Transverse colon (tissue), 4 donors: ENCODE measurements around the gene OR2A12. TPM values are rescaled to one million over a fixed set of nuclear protein-coding genes. Genes with fewer than 3 reads are reported as not detected.

Experiments
- DNase-seq: peaks from one replicate; pipeline ENCODE4 v3.0.0-alpha.2; 2019
- H3K27ac ChIP-seq, 4 donors: fragments of 200-600 bp; sonication (generic); 2 replicates each; pipeline ENCODE4 v1.5.1; 2016 to 2018; ENCODE audit warnings: inconsistent platforms in 4 of 4
- H3K27me3 ChIP-seq: fragments of 200-600 bp; sonication (generic); 2 replicates; pipeline ENCODE4 v1.5.1; 2017; ENCODE audit warnings: inconsistent platforms
- H3K36me3 ChIP-seq, 4 donors: fragments of 200-600 bp; sonication (generic); 2 replicates each; pipeline ENCODE4 v1.5.1; 2017 to 2019; ENCODE audit warnings: inconsistent platforms in 4 of 4
- H3K4me1 ChIP-seq, 4 donors: fragments of 200-600 bp; sonication (generic); 2 replicates each; pipeline ENCODE4 v1.5.1; 2017 to 2020; ENCODE audit warnings: inconsistent platforms in 4 of 4
- H3K4me3 ChIP-seq, 4 donors: fragments of 200-600 bp; sonication (generic); 1 replicate in 1 of 4; 2 replicates in 3 of 4; pipeline versions ENCODE4 v1.5.1 to v1.6.1; 2017 to 2019; ENCODE audit warnings: inconsistent platforms in 4 of 4
- H3K9me3 ChIP-seq, 2 donors: fragments of 200-600 bp; sonication (generic); 2 replicates each; pipeline ENCODE4 v1.5.1; 2017 to 2019; ENCODE audit warnings: inconsistent platforms in 2 of 2
- EP300 ChIP-seq: sonication (generic); formaldehyde crosslinking; IDR thresholded peaks from one replicate; pipeline ENCODE4 v1.6.1; 2017; ENCODE audit warnings: antibody characterized with exemption, low read depth
- POLR2A ChIP-seq: fragments of 450-650 bp; IDR thresholded peaks from one replicate; pipeline ENCODE4 v1.6.1; 2016; ENCODE audit warnings: antibody characterized with exemption, mild to moderate bottlenecking, moderate library complexity
- POLR2AphosphoS5 ChIP-seq, 3 donors: sonication (generic); formaldehyde crosslinking; IDR thresholded peaks; one replicate each; pipeline ENCODE4 v1.6.1; 2016; ENCODE audit warnings: antibody characterized with exemption in 3 of 3
- WGBS, 2 donors: methylation state at CpG; one replicate each; pipeline ENCODE4 v1.1.5; 2018; ENCODE audit warnings: low coverage in 1 of 2; 5-methylcytosine and 5-hydroxymethylcytosine counted together
- in situ Hi-C, 4 donors: fragments of 200-750 bp; cut with MboI; loops; one replicate each; pipeline versions ENCODE4 v1.15.0 to v1.15.1; 2017; ENCODE audit warnings: low sequenced_read_pairs in 3 of 4, low pct_ligation_motif_present in 1 of 4, low pct_unique_long_range_greater_than_20kb in 1 of 4
- intact Hi-C: fragments of 100-400 bp; cut with DNase I; formaldehyde crosslinking; loops from one replicate; pipeline ENCODE4 v1.15.1; 2023; ENCODE audit warnings: low total_unique reads
- small RNA-seq, 4 donors: library from RNA; depleted of rRNA; stranded (forward); fragments of <200 nt; gene quantifications; one replicate each; pipeline ENCODE3, GENCODE V24; 2016
- total RNA-seq, 4 donors: library from RNA; depleted of rRNA; stranded (reverse); fragments of >200 nt; gene quantifications; one replicate each; pipeline ENCODE4 v1.1.0, GENCODE V29; 2016
- TF ChIP-seq, protein P1 (sequence below), 5 experiments: fragments of 200-600 bp in 3 of 5; fragments of 450-650 bp in 2 of 5; sonication (generic) in 3 of 5; IDR thresholded peaks; 1 replicate in 2 of 5; 2 replicates in 3 of 5; pipeline ENCODE4 v1.5.1; 2016 to 2017; ENCODE audit warnings: antibody characterized with exemption in 5 of 5, inconsistent platforms in 3 of 5, mild to moderate bottlenecking in 2 of 5, moderate library complexity in 1 of 5

Gene OR2A12
- total RNA-seq, 4 donors from 2014 or later = not detected

DNA sequence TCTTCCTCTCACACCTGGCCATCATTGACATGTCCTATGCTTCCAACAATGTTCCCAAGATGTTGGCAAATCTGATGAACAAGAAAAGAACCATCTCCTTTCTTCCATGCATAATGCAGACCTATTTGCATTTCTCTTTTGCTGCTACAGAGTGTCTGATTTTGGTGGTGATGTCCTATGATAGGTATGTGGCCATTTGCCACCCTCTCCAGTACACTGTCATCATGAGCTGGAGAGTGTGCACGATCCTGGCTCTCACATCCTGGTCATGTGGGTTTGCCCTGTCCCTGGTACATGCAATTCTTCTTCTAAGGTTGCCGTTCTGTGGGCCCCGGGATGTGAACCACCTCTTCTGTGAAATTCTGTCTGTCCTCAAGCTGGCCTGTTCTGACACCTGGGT lies 56.1 kb downstream of the OR2A12 start:
- TF ChIP-seq POLR2A (no peak), POLR2AphosphoS5 (IDR thresholded peaks at IDR 0.05) (no peak), EP300 (no peak)
- TF ChIP-seq, protein P1, sequence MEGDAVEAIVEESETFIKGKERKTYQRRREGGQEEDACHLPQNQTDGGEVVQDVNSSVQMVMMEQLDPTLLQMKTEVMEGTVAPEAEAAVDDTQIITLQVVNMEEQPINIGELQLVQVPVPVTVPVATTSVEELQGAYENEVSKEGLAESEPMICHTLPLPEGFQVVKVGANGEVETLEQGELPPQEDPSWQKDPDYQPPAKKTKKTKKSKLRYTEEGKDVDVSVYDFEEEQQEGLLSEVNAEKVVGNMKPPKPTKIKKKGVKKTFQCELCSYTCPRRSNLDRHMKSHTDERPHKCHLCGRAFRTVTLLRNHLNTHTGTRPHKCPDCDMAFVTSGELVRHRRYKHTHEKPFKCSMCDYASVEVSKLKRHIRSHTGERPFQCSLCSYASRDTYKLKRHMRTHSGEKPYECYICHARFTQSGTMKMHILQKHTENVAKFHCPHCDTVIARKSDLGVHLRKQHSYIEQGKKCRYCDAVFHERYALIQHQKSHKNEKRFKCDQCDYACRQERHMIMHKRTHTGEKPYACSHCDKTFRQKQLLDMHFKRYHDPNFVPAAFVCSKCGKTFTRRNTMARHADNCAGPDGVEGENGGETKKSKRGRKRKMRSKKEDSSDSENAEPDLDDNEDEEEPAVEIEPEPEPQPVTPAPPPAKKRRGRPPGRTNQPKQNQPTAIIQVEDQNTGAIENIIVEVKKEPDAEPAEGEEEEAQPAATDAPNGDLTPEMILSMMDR (IDR thresholded peaks at IDR 0.05) = no peak
- 85% methylated on average over 3 of the region's 3 CpGs; no CpG with 5 or more reads in 1 of the 2 donors for WGBS, 2 donors
- Histone ChIP-seq H3K27me3 (no peaks in the 10 kb centered on the region), H3K4me1 (no peaks in the 10 kb centered on the region), H3K27ac (no peak overlapping the region), H3K4me3 (no peak overlapping the region), H3K36me3 (no peaks in the 10 kb centered on the region), H3K9me3 (peaks cover 0 to 3% of the 10 kb centered on the region in 2 donors)
- intact Hi-C loops (no loop called here), in situ Hi-C loops (no loop called here)
- no peak for DNase-seq

DNA sequence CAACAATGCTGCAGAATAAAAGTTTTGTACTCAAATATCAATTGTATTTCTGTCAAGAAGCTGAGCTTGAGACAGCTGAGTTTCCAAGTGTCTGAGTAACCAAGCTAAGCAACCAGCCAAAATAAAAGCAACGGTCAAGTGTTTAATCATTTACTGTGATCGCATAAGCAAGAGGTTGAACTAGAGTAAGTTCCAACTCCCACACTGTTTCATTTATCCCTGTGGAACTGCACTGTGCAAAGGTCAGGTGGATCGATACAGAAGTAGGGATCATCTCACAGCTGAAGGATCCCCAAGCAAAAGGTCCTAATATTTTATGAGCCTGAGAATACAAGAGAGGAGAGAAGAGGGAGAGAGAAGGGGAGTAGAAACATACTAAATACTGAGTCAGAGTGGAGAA lies 58.3 kb downstream of the OR2A12 start:
- H3K27ac ChIP-seq = no peak overlapping the region
- DNase-seq = no peak
- no peak overlapping the region for H3K4me3 ChIP-seq
- H3K4me1 ChIP-seq = no peaks in the 10 kb centered on the region
- no peak for TF ChIP-seq POLR2AphosphoS5 (IDR thresholded peaks at IDR 0.05)
- TF ChIP-seq, protein P1 (IDR thresholded peaks at IDR 0.05) = no peak
- no peak for TF ChIP-seq POLR2A
- no peak for TF ChIP-seq EP300
- H3K27me3 ChIP-seq = no peaks in the 10 kb centered on the region
- intact Hi-C loops = no loop called here
- 96 to 97% methylated on average over 3 of the region's 3 CpGs for WGBS, 2 donors
- peaks cover 11 to 16% of the 10 kb centered on the region in 2 donors for H3K9me3 ChIP-seq
- no peaks in the 10 kb centered on the region for H3K36me3 ChIP-seq
- in situ Hi-C loops = no loop called here

DNA sequence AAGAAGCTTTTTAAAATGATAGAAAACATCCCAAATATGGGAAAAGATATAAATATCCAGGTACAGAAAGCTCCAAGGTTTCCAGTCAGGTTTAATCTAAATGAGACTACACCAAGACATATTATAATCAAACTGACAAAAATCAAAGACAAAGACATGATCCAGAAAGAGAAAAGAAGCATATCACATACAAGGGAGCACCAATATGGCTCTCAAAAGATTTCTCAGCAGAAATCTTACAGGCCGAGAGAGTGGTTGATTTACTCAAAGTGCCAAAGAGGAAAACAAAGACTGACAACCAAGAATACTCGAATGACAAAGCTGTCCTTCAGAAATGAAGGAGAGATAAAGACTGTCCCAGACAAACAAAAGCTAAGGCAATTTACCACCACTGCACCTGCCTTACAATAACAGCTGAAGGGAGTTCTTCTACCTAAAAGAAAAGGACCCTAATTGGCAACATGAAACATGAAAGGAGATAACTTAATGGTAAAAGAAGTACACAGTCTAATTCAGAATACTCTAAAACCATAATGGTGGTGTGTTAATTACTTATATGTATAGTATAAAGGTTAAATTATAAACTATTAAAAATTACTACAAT lies 62.2 kb downstream of the OR2A12 start:
- in situ Hi-C loops (no loop called here), intact Hi-C loops (no loop called here)
- H3K36me3 ChIP-seq = no peaks in the 10 kb centered on the region
- H3K27ac ChIP-seq = no peak overlapping the region
- no peak for DNase-seq
- no peak for TF ChIP-seq POLR2AphosphoS5 (IDR thresholded peaks at IDR 0.05)
- TF ChIP-seq, protein P1 (IDR thresholded peaks at IDR 0.05) = no peak
- no peak for TF ChIP-seq EP300
- no peak for TF ChIP-seq POLR2A
- no peaks in the 10 kb centered on the region for H3K4me1 ChIP-seq
- H3K4me3 ChIP-seq = no peak overlapping the region
- no peaks in the 10 kb centered on the region for H3K27me3 ChIP-seq
- 69 to 79% methylated on average over 2 of the region's 2 CpGs for WGBS, 2 donors
- peaks cover 20 to 22% of the 10 kb centered on the region in 2 donors for H3K9me3 ChIP-seq

Small RNA genes lying within 50 kb of the gene (small RNA-seq; reads per million reads assigned to genes)
- 0 reads per million in 4 donors for gene OR2A41P

Other genes with a start within 250 kb of the OR2A12 start
- 10 to 100 TPM in 3 of 4 donors, 1 to 10 TPM in 1; 8.6 to 38.6 (median 33.1) TPM for gene TCAF1, start 184.1 kb upstream of the OR2A12 start, total RNA-seq
- not detected for gene OR2F2, start 151.0 kb upstream of the OR2A12 start, total RNA-seq
- not detected for gene OR2F1, start 131.4 kb upstream of the OR2A12 start, total RNA-seq
- gene OR6B1, start 86.0 kb upstream of the OR2A12 start, total RNA-seq = not detected
- gene OR2A5, start 37.3 kb upstream of the OR2A12 start, total RNA-seq = not detected
- not detected for gene OR2A25, start 16.5 kb upstream of the OR2A12 start, total RNA-seq
- not detected for gene OR2A2, start 23.3 kb downstream of the OR2A12 start, total RNA-seq
- gene OR2A14, start 36.9 kb downstream of the OR2A12 start, total RNA-seq = not detected
- gene CTAGE4, start 97.2 kb downstream of the OR2A12 start, total RNA-seq = 10 to 100 TPM in 3 of 4 donors, 1 to 10 TPM in 1; 7.8 to 63.3 (median 34.1) TPM
- 10 to 100 TPM in 3 of 4 donors, 1 to 10 TPM in 1; 4.6 to 29.1 (median 26.3) TPM for gene ARHGEF35, start 109.6 kb downstream of the OR2A12 start, total RNA-seq
- not detected for gene OR2A42, start 153.3 kb downstream of the OR2A12 start, total RNA-seq
- 10 to 100 TPM; 14.1 to 50.9 (median 25.1) TPM for gene OR2A7, start 178.5 kb downstream of the OR2A12 start, total RNA-seq
- gene CTAGE8, start 183.0 kb downstream of the OR2A12 start, total RNA-seq = 10 to 100 TPM in 1 of 4 donors, 1 to 10 TPM in 2, not detected in 1; 3.2 to 10.3 (median 6.4) TPM
- not detected for gene OR2A1, start 226.1 kb downstream of the OR2A12 start, total RNA-seq